ENCODE results near the gene EIF2B5. TPM values are rescaled to one million over a fixed set of nuclear protein-coding genes. Genes with fewer than 3 reads are reported as not detected.

EIF2B5 gene
- total and polyA plus RNA-seq, 9 of the 15 experiments (the other 6 are each of a cell fraction or from before 2014, with no cell fraction given) = 19.1 to 92.4 (median 74.0) TPM

GRCh38 chr3:184135149-184135910 is at the start of gene EIF2B5 (continued):
- no peak for TF ChIP-seq HINFP (tag; conservative IDR thresholded peaks at IDR 0.05; ENCODE audit: low read depth)
- no peak for TF ChIP-seq SMAD2 (IDR thresholded peaks at IDR 0.05; ENCODE audit: low read depth, low read length)
- no peak for TF ChIP-seq ZNF175 (CRISPR knock-in tag; IDR thresholded peaks at IDR 0.05; ENCODE audit: low read depth)
- no peak for TF ChIP-seq ZNF263 (CRISPR knock-in tag; IDR thresholded peaks at IDR 0.05; ENCODE audit: borderline replicate concordance)
- TF ChIP-seq U2AF1 (optimal IDR thresholded peaks at IDR 0.05; ENCODE audit: low read depth, low read length) = no peak
- TF ChIP-seq THRB (CRISPR knock-in tag; conservative IDR thresholded peaks at IDR 0.05) = no peak; the same call in 1 of the 2 replicates
- no peak for TF ChIP-seq ATF1 (CRISPR knock-in tag; IDR thresholded peaks at IDR 0.05)
- peak; percentile 76 for TF ChIP-seq ATF1 (tag; IDR thresholded peaks at IDR 0.05)
- no peak for TF ChIP-seq PHB (CRISPR knock-in tag; IDR thresholded peaks at IDR 0.05)
- TF ChIP-seq ID3 (CRISPR knock-in tag; IDR thresholded peaks at IDR 0.05) = no peak
- peak; percentile 79 for TF ChIP-seq ID3 (tag; IDR thresholded peaks at IDR 0.05)
- 0 out of 2 replicates have a peak, but pooled peaks have one; percentile 60 for TF ChIP-seq OTX1 (CRISPR knock-in tag; IDR thresholded peaks at IDR 0.05)
- TF ChIP-seq MXI1 (IDR thresholded peaks at IDR 0.05; ENCODE audit: low read depth, low read length) = no peak
- no peak for TF ChIP-seq JUNB (CRISPR knock-in tag; conservative IDR thresholded peaks at IDR 0.05)
- no peak for TF ChIP-seq EZH2 (IDR thresholded peaks at IDR 0.05; ENCODE audit: borderline replicate concordance, low read depth, low read length)
- TF ChIP-seq CEBPZ (IDR thresholded peaks at IDR 0.05; ENCODE audit: borderline replicate concordance, low read depth, low read length) = no peak
- peak; percentile 74; the same call in 1 of the 2 replicates for TF ChIP-seq ZBTB2 (IDR thresholded peaks at IDR 0.05)
- TF ChIP-seq ARNT (IDR thresholded peaks at IDR 0.05) = no peak
- TF ChIP-seq TCF3 (CRISPR knock-in tag; IDR thresholded peaks at IDR 0.05) = peak; percentile 19; the same call in 1 of the 2 replicates
- TF ChIP-seq SMARCB1 (IDR thresholded peaks at IDR 0.05; ENCODE audit: insufficient read length, low read depth) = no peak
- no peak for TF ChIP-seq ZNF507 (tag; conservative IDR thresholded peaks at IDR 0.05)
